GM15510 (cell line): ENCODE results near the gene PMM2.

Experiments
- POLR2A ChIP-seq: IDR thresholded peaks from 3 replicates; pipeline ENCODE4 v1.6.1; 2011; ENCODE audit warnings: borderline replicate concordance; ENCODE audit not compliant: insufficient read length; ENCODE audit errors: extremely low read depth

Gene PMM2

GRCh38 chr16:8894736-8895334, 97.2 kb downstream of the PMM2 start:
- no peak for TF ChIP-seq POLR2A

GRCh38 chr16:8898660-8899318, 101.2 kb downstream of the PMM2 start:
- TF ChIP-seq POLR2A = no peak
